ENCODE measurements around the gene DCHS1.

DCHS1 gene

GRCh38 chr11:6646918-6647679 is 8.5 kb downstream of the DCHS1 start:
- peak in 1 of 56 donors; percentile 13 for DNase-seq

- DNase-seq: no peak
These were observed 9.1 kb downstream of the DCHS1 start for GRCh38 chr11:6646576-6646917.

DNA sequence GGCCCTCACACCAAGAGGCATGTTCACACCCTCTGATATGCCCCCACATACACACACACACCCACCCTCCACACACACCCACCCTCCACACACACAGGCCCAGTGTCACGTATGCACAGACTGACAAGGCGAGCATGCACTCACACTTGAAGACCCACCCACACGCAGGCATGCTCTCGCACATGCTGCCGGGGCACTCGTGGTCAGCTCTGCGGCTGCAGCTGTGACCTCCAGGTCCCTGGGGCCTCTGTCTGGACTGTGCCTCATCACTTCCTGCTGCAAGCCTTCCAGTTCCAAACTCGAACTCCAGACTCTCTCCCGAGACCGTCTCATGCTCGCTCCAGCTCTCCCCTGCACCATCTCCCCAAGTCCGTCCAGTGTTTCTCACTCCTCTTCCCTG is 9.5 kb downstream of the DCHS1 start:
- no peak for DNase-seq

- DNase-seq: no peak
These were observed 12.7 kb downstream of the DCHS1 start for GRCh38 chr11:6642957-6643356.

GRCh38 chr11:6640985-6641701 is 14.5 kb downstream of the DCHS1 start:
- DNase-seq: peak in 41 of 56 donors; percentile 22 to 78 (median 48)

- no peak for DNase-seq
These were observed 15.3 kb downstream of the DCHS1 start for GRCh38 chr11:6640036-6640984.

GRCh38 chr11:6638429-6638828 is 17.2 kb downstream of the DCHS1 start:
- no peak for DNase-seq

GRCh38 chr11:6637871-6638270 is 17.7 kb downstream of the DCHS1 start:
- DNase-seq: no peak

GRCh38 chr11:6636480-6636879 is 19.1 kb downstream of the DCHS1 start:
- DNase-seq: no peak

DNA sequence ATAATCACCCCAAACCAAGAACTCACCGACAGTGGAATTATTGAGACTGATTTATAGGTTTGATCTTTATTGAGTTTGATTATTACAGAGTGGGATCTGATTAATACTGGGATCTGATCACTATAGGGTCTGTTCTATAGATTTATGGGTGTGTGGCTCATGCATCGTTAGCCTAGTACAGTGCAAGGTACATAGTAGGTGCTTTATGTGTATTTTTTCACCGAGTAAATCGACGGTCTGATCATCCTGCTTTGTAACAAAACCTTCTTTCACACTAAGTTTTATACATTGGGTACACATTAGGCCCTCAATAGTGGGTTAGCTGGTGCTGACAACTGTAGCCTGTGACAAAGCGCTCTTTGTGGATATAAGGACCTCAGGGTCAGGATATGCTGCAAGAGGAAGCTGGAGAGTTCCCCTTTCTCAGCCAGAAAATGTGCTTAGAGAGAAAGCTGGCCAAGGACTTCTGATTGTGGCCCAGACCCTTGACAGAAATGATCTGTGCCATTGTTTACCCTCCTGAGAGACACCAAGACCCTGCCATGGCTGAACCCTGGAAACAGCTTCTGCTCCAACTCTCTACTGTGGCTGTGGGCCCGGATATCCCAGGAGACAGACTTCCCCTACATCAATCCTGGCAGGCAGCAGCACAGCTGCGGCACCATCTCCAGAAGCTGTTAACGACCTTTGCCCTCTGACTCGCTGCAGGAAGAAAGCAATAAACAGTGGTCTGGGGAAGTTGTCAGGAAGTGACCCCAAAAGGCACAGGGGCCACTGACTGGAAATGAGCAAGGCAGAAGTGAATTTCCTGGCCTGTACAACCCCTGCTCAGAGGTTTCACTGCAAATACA is 20.3 kb downstream of the DCHS1 start:
- peak in 47 of 56 donors; percentile 14 to 84 (median 50) for DNase-seq

DNA sequence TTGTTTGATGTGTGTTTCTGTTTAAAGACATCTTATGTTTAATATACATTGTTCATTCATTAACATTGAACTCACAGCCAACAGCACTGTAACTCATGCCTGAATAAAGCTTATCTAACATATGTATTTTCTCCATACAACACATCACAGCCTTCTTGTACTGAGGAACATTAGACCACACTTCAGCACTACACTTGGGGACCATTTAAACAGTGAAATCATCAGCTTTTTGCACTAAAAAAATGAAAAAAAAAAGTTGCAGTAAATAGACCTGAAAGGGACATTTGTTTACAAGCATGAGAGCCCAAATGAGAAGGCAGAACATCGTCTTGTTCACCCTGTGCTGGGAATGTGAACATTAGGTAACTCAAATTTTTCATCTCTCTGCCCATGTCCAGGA is 21.1 kb downstream of the DCHS1 start:
- no peak for DNase-seq

GRCh38 chr11:6633422-6634408 is 21.9 kb downstream of the DCHS1 start:
- DNase-seq: no peak

- no peak for DNase-seq
These were observed 23.2 kb downstream of the DCHS1 start for GRCh38 chr11:6632116-6633073.

GRCh38 chr11:6631361-6631890 is 24.2 kb downstream of the DCHS1 start:
- DNase-seq: no peak

DNA sequence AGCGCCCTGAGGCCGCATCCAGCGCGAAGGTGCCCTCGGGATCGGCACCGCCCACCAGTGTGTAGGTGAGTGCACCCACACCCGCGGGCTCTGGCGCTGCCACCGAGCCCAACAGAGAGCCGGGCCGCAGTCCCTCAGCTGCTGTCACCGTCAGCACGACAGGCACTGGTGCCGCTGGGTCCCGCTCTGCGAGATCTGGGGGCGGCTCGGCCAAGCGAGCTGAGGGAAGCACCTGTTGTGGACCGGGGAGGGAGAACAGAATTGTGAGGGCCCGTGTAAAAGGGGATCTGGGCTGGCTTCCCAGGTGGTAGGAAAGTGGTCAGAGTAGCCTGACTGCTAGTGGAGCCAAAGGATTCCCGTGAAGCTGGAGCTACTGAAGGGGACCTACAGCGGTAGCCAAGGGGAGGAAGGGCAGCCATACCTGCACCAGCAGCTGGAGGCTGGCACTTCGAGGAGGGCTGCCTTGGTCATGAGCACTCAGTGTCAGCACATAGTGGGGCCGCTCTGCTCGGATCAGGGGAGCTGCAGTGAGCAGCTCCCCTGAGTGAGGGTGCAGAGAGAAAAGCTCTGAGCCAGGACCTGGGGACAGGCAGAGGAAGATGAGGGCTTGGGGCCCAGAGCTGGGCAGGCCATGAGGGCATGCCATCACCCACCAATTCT is 24.8 kb downstream of the DCHS1 start:
- DNase-seq: no peak

DNA sequence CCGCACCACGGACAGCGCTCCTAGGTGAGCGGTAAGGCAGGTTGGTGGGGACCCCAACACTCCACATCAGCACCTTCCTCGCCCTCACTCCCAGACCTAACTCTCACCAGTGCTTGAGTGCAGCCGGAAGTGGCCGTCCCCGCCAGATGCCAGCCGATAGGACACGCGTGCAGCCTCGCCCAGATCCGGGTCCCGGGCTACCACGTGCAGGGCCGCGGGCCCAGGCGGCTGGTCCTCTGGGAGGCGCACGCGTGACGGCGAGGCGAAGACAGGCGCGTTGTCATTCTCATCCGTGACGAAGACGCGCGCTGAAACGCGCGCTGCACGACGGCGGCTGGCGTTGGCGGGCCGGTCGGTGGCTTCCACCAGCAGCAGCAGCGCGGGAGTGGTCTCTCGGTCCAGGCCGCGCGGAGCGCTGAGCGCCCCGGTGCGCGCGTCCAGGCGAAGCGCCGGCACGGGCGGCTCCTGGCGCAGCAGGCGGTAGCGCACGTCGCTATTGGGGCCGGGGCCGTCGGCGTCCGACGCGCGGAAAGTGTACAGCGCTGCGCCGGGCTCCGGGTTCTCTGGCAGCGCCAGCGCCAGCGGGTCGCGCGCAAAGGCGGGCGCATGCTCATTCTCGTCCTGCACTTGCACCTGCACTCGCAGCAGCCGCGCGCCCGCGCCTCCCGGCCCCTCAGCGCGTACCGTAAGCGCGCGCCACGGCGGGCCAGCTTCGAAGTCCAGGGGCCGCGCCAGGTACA is 25.5 kb downstream of the DCHS1 start:
- peak in 5 of 56 donors; percentile 8 to 39 (median 21) for DNase-seq

DNA sequence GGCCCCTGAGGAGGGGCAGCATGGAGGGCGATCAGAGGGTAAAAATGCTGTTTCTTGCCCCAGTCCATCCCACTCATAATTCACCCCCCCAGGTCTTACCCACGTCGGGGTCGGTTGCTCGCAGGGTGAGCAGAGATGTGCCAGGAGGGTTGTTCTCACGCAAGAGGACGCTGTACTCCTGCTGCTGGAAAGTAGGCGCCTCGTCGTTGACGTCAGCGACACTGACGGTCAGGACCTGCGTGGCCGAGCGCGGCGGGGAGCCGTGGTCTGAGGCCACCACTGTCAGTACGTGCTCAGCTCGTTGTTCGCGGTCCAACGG is 26.1 kb downstream of the DCHS1 start:
- no peak for DNase-seq

Data from nucleus accumbens (tissue), 56 donors.